Urinary bladder (tissue), 4 donors: Measurements from ENCODE around the gene PREPL. TPM values are rescaled to one million over a fixed set of nuclear protein-coding genes. Genes with fewer than 3 reads are reported as not detected.

Experiments
- DNase-seq: peaks from one replicate; pipeline ENCODE4 v3.0.0-alpha.2; 2015; ENCODE audit errors: extremely low spot score
- H3K27ac ChIP-seq: one replicate; pipeline ENCODE4 v1.5.1; 2013; ENCODE audit warnings: low read depth, mild to moderate bottlenecking, moderate library complexity
- H3K36me3 ChIP-seq: one replicate; pipeline ENCODE4 v1.6.1; 2013; ENCODE audit warnings: mild to moderate bottlenecking, moderate library complexity; ENCODE audit not compliant: insufficient read depth
- H3K4me1 ChIP-seq: one replicate; pipeline ENCODE4 v1.6.1; 2013; ENCODE audit warnings: mild to moderate bottlenecking, moderate library complexity; ENCODE audit not compliant: insufficient read depth
- H3K4me3 ChIP-seq: one replicate; pipeline ENCODE4 v1.5.1; 2013; ENCODE audit warnings: low read depth, low read length
- WGBS: extraction: QIAGEN DNeasy Blood & Tissue Kit; methylation state at CpG from one replicate; pipeline ENCODE4 v1.1.7; 2013; 5-methylcytosine and 5-hydroxymethylcytosine counted together
- polyA plus RNA-seq: library from polyadenylated mRNA; stranded (reverse); fragments of 200-250 nt; gene quantifications from one replicate; pipeline ENCODE4 v1.2.3, GENCODE V29; 2013
- total RNA-seq: library from RNA; depleted of rRNA; stranded (reverse); fragments of >200 nt; gene quantifications from one replicate; pipeline ENCODE4 v1.2.3, GENCODE V29; 2014
- donor health status: healthy with polysubstance abuse.
- donor health status: healthy.

PREPL gene
- total and polyA plus RNA-seq, 2 donors: 30.2 to 104 TPM

DNA sequence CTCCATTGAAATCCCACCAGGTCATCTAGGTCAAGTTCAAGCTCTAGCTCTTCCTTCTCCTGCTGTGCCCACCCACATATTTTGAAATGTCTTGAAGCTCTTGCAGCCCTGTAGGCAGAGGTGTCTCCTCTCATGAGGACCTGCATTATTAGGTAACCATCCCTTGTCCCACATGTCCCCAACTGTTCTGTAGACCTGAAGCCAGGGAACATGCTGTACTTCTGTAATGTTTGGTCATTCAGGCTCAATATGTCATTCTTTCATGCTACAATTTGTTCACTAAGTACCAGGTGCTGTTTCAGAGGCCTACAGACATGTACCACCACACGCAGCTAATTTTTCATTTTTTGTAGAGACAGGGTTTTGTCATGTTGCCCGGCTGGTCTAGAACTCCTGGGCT lies 63.9 kb downstream of the PREPL start:
- no peak overlapping the region for H3K27ac ChIP-seq
- WGBS: 91% methylated on average over 2 of the region's 2 CpGs
- no peaks in the 10 kb centered on the region for H3K4me1 ChIP-seq
- no peaks in the 10 kb centered on the region for H3K36me3 ChIP-seq
- H3K4me3 ChIP-seq: no peak overlapping the region
- DNase-seq: no peak

DNA sequence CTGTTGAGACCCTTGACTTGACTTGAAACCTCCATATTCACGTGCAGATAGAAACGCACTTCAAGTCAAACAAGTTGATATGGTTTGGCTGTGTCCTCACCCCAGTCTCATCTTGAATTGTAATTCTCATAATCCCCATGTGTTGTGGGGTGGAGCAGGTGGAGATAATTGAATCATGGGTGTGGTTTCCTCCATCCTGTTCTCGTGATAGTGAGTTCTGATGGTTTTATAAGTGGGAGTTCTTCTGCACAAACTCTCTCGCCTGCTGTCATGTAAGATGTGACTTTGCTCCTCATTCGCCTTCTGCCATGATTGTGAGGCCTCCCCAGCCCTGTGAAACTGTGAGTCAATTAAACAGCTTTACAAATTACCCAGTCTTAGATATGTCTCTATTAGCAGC lies 64.6 kb downstream of the PREPL start:
- 92% methylated on average over 5 of the region's 5 CpGs for WGBS
- Histone ChIP-seq H3K4me1 (no peaks in the 10 kb centered on the region), H3K4me3 (no peak overlapping the region), H3K36me3 (no peaks in the 10 kb centered on the region), H3K27ac (no peak overlapping the region)
- no peak for DNase-seq

DNA sequence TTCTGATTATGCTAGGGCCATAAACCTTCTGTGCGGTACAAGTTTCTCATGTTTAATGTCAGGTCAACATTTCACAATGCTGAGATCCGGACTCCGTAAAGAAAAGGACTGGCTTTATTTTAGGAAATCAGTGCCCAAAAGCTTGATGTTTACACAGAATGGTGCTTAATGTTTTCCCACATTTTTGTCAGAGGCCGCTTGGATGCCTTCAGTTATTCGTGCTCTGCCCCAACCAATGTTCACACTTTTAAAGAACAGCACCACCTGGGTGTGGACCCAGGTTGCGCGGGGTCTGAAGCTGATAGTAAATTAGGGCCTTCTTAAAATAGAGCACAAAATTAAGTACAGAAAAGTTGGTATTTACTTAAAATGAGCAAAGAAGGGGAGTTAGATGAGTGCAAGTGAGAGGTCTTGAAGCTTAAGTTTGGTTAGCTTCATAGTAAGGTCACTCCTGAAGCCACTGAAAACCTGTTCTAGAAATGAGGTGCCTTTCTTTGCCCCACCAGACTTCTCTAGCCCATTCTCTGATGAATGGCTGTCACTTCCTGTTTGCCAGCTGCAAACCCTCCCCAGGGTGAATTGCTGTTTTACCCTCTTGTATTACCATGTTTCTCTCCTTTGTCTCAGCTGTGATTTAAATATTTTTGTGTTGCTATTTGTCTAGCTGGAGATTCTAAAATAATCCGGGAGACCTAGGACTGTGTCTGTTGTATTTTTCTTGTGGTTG lies 65.5 kb downstream of the PREPL start:
- no peak for DNase-seq
- H3K4me1 ChIP-seq: no peaks in the 10 kb centered on the region
- 59% methylated on average over 8 of the region's 8 CpGs for WGBS
- no peaks in the 10 kb centered on the region for H3K36me3 ChIP-seq
- no peak overlapping the region for H3K27ac ChIP-seq
- H3K4me3 ChIP-seq: no peak overlapping the region

DNA sequence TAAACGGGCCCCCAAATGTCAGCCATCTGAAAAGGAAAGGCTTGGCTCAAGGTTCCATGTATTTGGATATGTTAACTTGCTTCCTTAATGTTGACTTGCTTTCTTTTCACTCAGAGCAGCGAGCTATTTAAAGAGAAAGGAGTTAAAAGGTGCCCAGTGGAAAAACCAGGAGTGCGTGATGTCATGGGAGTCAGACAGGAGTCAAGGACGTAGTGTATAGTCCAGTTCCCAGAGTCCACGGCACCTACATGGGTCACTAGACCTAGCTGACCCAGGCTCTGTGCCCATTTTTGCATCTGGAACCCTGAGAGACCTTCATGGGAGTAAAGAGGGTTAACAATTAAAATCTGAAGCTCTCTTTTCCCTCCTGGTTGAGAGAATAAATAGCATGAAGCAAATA lies 66.2 kb downstream of the PREPL start:
- H3K4me3 ChIP-seq: no peak overlapping the region
- no peaks in the 10 kb centered on the region for H3K36me3 ChIP-seq
- no peaks in the 10 kb centered on the region for H3K4me1 ChIP-seq
- WGBS: 83% methylated on average over 5 of the region's 5 CpGs
- DNase-seq: no peak
- no peak overlapping the region for H3K27ac ChIP-seq

DNA sequence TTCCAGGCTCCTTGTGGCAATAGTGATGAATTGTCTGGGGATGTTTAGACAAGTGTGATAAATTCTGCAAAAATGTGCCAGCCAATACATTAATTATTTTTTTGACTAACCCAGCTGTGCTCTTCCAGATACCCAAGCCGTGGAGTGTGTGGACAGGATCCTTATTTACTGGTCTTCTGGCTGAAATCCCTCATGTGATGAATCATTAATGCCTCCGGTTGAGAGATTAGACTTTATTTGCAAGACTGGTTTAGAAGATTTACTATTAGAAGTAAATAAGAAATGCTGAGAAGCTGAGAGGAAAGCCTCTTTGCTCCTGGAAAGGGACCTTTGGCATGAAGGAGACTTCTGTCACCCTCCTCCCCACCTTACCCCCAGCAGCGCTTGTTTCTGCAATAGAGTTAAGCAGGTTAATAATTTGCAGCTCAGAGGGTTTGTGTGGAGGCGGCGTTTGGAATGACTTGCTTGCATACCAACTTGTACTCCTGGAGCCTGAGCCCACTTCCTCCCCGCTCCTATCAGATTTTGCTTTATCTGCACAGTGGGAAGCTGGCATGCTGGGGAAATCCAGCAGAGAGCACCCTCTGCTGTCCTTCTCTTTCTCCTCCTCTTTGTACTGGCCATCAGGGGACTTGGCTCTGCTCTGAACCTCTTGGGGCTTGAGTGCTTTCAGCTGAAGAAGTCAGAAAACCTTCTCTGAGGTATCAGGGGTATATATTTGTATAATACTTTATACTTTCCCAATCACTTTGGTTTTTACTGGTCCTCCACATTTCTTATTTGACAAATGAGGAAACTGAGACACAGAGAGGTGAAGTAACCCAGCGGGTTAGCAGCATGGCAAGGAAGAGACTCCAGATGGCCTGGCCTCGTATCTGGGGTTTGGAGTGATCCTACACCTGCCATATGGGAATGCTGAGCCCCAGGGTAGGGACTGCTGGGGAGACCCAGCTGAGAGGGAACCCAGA lies 69.7 kb downstream of the PREPL start:
- no peaks in the 10 kb centered on the region for H3K4me1 ChIP-seq

DNA sequence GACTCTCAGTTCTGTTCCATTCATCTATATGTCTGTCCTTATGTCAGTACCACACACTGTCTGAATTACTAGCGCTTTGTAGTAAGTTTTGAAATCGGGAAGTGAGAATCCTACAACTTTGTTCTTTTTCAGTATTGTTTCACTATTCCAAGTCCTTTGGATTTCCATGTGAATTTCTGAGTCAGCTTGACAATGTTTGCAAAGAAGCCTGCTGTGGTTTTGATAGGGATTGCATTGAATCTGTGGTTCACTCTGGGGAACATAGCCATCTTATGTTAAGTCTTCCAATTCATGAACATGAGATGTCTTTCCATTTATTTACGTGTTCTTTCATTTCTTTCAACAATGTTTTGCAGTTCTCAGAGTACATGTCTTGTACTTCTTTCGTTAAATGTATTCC lies 71.0 kb downstream of the PREPL start:
- WGBS: 85% methylated on average over 4 of the region's 4 CpGs
- no peak for DNase-seq
- Histone ChIP-seq H3K4me1 (no peaks in the 10 kb centered on the region), H3K4me3 (no peak overlapping the region), H3K27ac (no peak overlapping the region), H3K36me3 (no peaks in the 10 kb centered on the region)

More for the DNA sequence above, 69.7 kb downstream of the PREPL start:
- peak; percentile 25 for DNase-seq
- H3K36me3 ChIP-seq: no peaks in the 10 kb centered on the region
- H3K4me3 ChIP-seq: no peak overlapping the region
- whole genome bisulfite sequencing: 27% methylated on average over 8 of the region's 8 CpGs
- H3K27ac ChIP-seq: no peak overlapping the region

DNA sequence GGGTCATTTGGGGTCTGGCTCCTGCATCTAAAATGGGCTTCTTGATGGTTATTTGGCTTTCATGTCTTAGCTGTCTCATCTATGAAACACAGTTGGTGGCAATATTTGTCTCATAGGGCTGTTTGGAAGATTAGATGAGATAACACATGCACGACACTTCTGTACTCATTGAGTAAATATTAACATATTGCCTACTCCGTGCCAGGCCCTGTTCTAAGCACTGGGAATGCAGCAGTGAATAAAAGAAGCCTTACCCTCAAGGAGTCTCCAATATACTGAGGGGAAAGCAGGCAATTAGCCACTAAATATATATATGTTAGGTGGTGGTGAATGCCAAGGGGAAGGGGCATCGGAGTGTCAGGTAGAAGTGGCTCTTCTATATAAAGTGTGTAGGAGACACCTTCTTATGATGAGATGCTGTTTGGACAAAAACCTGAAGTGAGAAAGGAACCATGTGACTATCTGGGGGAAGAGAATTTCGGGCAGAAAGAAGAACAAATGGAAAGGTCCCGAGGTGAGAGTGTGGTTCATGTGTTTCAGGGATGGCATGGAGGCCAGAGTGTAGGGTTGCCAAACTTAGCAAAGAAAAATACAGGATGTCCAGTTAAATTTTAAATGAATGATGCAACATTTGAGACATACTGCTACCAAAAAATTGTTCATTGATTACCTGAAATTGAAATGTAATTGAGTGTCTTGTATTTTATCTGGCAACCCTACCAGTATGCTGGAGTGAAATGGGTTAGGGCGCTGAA lies 74.2 kb downstream of the PREPL start:
- H3K27ac ChIP-seq: no peak overlapping the region
- no peak for DNase-seq
- H3K4me1 ChIP-seq: no peaks in the 10 kb centered on the region
- H3K4me3 ChIP-seq: no peak overlapping the region
- no peaks in the 10 kb centered on the region for H3K36me3 ChIP-seq
- 74% methylated on average over 6 of the region's 6 CpGs for WGBS

DNA sequence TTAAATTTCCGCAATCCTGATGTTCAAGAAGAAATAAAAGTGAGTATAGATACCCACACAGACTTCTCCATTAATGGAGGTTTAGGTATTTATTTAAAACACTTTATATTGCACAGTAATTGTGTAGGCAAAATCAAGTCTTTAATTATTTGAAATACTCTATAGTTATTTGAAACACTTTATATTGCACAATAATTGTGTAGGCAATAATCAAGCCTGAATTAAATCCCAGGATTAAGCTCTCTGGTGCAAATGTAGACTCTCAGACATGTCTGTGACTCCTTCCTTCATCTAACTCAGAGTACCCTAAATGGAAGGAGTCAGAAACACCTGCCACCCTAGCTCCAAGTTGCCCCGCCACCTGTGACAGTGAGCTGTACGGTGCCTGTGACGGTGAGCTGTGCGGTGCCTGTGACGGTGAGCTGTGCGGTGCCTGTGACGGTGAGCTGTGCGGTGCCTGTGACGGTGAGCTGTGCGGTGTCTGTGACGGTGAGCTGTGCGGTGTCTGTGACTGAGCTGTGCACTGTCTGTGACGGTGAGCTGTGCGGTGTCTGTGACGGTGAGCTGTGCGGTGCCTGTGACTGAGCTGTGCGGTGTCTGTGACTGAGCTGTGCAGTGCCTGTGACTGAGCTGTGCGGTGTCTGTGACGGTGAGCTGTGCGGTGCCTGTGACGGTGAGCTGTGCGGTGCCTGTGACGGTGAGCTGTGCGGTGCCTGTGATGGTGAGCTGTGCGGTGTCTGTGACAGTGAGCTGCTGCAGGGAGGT lies 75.0 kb downstream of the PREPL start:
- Histone ChIP-seq H3K27ac (no peak overlapping the region), H3K4me1 (no peaks in the 10 kb centered on the region), H3K4me3 (no peak overlapping the region), H3K36me3 (no peaks in the 10 kb centered on the region)
- WGBS: 95% methylated on average over 26 of the region's 26 CpGs
- no peak for DNase-seq

DNA sequence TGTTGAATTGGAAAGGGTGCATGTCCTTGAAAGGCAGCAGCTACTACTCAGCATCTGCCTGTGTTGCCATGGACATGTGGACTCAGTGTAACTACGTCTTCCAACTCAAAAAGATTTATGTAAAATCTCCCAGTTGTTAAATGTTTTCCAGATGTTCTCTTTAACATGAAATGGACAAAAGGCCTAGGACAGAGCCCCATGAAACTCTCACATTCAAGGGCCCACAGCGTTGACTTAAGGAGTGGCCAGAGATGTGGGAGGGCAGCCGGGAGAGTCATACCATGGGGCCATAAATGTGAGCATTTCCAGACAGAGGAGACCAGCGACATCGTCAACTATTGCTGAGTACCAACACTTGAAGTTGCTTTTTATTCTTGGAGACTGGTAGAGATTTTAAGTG lies 76.1 kb downstream of the PREPL start:
- H3K27ac ChIP-seq: no peak overlapping the region
- no peak overlapping the region for H3K4me3 ChIP-seq
- DNase-seq: no peak
- H3K4me1 ChIP-seq: no peaks in the 10 kb centered on the region
- 51% methylated on average over 5 of the region's 5 CpGs for WGBS
- H3K36me3 ChIP-seq: no peaks in the 10 kb centered on the region

DNA sequence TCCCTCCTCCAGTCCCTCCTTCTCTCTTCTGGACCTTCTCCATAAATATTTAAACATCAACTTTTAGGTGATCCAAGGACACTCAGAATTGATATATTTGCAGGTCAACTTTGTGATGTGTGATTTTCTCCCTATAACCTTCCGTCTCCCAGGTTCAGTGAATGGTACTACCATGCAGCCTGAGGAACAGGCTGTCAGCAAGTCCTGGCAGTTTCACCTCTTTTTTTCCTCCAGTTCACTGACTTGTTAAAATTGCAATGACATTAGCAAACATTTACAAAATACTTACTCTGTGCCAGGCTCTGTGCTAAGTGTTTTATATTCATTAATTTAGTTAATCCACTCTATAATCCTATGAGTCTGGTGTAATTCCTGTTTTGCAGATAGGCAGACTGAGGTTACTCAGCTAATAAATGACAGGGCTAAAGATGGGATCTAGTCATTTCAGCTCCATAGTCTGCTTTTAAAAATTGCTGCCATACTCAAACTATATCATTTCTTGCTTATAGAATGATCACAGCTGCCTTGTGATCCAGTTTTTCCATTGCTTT lies 78.1 kb downstream of the PREPL start:
- Histone ChIP-seq H3K36me3 (no peaks in the 10 kb centered on the region), H3K27ac (no peak overlapping the region), H3K4me1 (no peaks in the 10 kb centered on the region), H3K4me3 (no peak overlapping the region)
- no peak for DNase-seq
- WGBS: 93% methylated on average over 1 of the region's 1 CpG

DNA sequence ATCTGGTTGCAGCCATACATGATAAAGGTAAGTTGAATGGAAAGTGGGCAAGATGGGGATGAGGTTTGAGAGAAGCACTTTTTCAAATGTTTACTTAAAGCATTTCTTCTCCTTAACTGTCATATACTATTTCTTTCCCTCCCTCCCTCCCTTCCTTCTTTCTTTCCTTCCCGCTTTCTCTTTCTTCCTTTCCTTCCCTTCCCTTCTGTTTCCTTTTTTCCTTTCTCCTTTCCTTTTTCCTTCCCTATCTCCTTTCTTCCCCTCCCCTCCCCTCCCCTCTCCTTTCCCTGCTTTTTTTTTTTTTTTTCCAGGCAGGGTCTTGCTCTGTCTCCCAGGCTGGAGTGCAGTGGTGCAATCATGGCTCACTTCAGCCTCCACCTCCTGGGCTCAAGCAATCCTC lies 80.4 kb downstream of the PREPL start:
- Histone ChIP-seq H3K27ac (no peak overlapping the region), H3K4me3 (no peak overlapping the region), H3K36me3 (no peaks in the 10 kb centered on the region), H3K4me1 (no peaks in the 10 kb centered on the region)
- WGBS: 91% methylated on average over 1 of the region's 1 CpG
- no peak for DNase-seq

DNA sequence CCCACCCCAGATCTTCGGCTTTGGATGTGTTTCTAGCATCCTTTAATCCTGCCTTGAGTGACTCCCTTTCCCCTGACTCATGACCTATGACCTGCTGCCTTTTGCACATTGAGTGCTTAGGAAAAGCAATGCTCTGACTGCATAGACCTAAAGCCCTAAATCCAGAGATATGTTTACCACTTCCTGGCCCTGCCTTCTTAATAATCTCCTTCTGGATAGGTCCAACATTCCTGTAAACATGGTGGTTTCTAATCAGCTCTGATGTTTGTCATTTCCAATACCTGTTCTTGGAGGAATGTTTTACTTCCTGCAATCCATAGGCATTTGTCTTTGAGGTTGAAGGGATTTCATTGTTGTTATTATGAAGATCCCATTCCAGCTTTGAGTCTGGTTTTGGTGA lies 83.8 kb downstream of the PREPL start:
- no peaks in the 10 kb centered on the region for H3K4me1 ChIP-seq
- 49% methylated on average over 1 of the region's 1 CpG for WGBS
- H3K36me3 ChIP-seq: no peaks in the 10 kb centered on the region
- DNase-seq: no peak
- H3K4me3 ChIP-seq: no peak overlapping the region
- H3K27ac ChIP-seq: no peak overlapping the region

DNA sequence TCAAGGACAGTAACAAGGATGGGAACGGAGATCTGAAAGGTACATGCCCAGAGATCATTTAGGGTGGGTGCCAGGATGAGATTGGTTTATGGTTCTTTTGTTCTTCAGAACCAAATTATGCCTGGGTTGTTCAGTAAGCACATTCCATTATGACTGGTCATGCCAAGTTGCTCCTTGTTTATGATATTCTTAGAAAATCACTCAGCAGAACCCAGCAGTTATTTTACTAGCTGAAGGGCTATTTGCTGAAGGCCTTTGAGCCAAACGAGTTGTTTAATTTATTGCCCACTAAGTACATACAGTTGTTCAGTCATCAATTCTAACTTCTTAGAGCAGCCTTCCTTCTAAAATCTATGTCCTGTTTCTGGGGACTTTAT lies 85.4 kb downstream of the PREPL start:
- no peak overlapping the region for H3K4me3 ChIP-seq
- H3K4me1 ChIP-seq: no peaks in the 10 kb centered on the region
- no peak for DNase-seq
- no peak overlapping the region for H3K27ac ChIP-seq
- H3K36me3 ChIP-seq: no peaks in the 10 kb centered on the region
- 40% methylated on average over 2 of the region's 2 CpGs for WGBS
